Transverse colon (tissue), 3 donors: ENCODE results near the gene HMX1.

Source experiments
- CTCF ChIP-seq, 5 experiments: fragments of 200-600 bp in 3 of 5; fragments of 450-650 bp in 2 of 5; sonication (generic) in 3 of 5; IDR thresholded peaks; 1 replicate in 2 of 5; 2 replicates in 3 of 5; pipeline ENCODE4 v1.5.1; 2016 to 2017; ENCODE audit warnings: antibody characterized with exemption in 5 of 5, inconsistent platforms in 3 of 5, mild to moderate bottlenecking in 2 of 5, moderate library complexity in 1 of 5
- POLR2A ChIP-seq: fragments of 450-650 bp; IDR thresholded peaks from one replicate; pipeline ENCODE4 v1.6.1; 2016; ENCODE audit warnings: antibody characterized with exemption, mild to moderate bottlenecking, moderate library complexity

- no peak for TF ChIP-seq CTCF (IDR thresholded peaks at IDR 0.05)
- no peak for TF ChIP-seq POLR2A
Observed at GRCh38 chr4:8920969-8921368, 49.3 kb upstream of the HMX1 start.
